Activated T-helper 17 cell treated with anti-CD3 and anti-CD28 coated beads, Interleukin-2, amount 50 U/mL, for 72 hours (primary cell): ENCODE data around the gene ELOVL3. TPM values are rescaled to one million over a fixed set of nuclear protein-coding genes. Genes with fewer than 3 reads are reported as not detected.
A peak's percentile ranks its signal among the peaks of the same experiment; 100 is the strongest.
"Not testable (repeated sequence)": the region's sequence is repeated elsewhere in the genome, so short reads cannot be mapped to it uniquely, and the experiment has no call there.

Source experiments
- ATAC-seq: fragments of 150-1000 bp; cut with Tn5 transposase; replicated peaks from 2 replicates; pipeline ENCODE4 v1.10.0; 2021; ENCODE audit warnings: mild to moderate bottlenecking, moderate library complexity
- H3K27ac Mint-ChIP-seq: one replicate; pipeline ENCODE4 v1.8.0; 2022; ENCODE audit warnings: mixed read lengths
- H3K27me3 Mint-ChIP-seq: one replicate; pipeline ENCODE4 v1.8.0; 2022; ENCODE audit warnings: mixed read lengths
- H3K36me3 Mint-ChIP-seq: one replicate; pipeline ENCODE4 v1.8.0; 2022; ENCODE audit warnings: low read depth, mild to moderate bottlenecking, mixed read lengths
- H3K4me1 Mint-ChIP-seq: one replicate; pipeline ENCODE4 v1.8.0; 2022; ENCODE audit warnings: mixed read lengths
- H3K4me3 Mint-ChIP-seq: one replicate; pipeline ENCODE4 v1.8.0; 2022; ENCODE audit warnings: mild to moderate bottlenecking, mixed read lengths
- H3K9me3 Mint-ChIP-seq: one replicate; pipeline ENCODE4 v1.8.0; 2022; ENCODE audit warnings: mixed read lengths
- total RNA-seq, 2 donors: library from RNA; stranded (reverse); gene quantifications; one replicate each; pipeline ENCODE4 v1.2.3, GENCODE V29; 2022

Gene ELOVL3
- total RNA-seq, 2 donors from 2014 or later = 0.24 to 0.32 TPM

DNA sequence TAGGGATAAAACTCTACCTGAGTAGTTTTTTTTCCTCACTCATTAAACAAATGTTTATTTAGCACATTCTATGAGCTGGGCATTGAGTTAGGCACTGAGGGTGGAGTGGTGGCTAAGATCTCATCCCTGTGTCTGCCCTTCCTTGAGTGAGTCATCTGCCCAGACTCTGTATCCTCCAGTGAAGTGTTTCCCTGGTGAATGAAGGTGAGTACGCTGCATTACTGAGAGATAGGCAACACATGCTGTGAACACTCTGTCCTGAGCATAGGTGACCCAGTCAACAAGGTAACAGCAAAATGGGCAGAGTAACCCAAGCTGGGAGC is 9.5 kb downstream of the ELOVL3 start:
- H3K27ac Mint-ChIP-seq = no peak overlapping the region
- no peaks in the 10 kb centered on the region for H3K4me1 Mint-ChIP-seq
- ATAC-seq = no peak
- no peaks in the 10 kb centered on the region for H3K9me3 Mint-ChIP-seq
- H3K36me3 Mint-ChIP-seq = no peaks in the 10 kb centered on the region
- H3K4me3 Mint-ChIP-seq = no peak overlapping the region
- peaks cover 8% of the 10 kb centered on the region for H3K27me3 Mint-ChIP-seq

DNA sequence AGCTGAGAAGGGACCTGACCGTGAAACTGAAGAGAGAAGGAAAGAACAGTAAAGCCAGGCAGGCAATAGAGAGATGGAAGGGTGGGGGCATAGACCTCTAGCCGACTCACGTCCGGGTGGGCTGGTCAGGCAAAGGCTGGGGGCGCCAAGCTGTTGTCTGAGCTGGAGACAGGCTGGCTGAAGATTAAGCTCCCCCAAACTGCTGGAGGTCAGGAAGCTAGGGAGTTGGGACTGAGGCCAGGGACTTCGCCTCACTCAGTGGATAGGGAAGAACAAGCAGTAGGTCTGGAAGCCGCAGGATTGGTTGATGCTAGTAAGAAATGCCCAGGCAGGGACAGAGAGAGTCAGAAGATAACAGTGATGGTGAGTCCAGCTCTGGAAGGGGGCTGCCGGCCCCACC is 9.9 kb downstream of the ELOVL3 start:
- H3K4me1 Mint-ChIP-seq = no peaks in the 10 kb centered on the region
- H3K27ac Mint-ChIP-seq = no peak overlapping the region
- H3K36me3 Mint-ChIP-seq = no peaks in the 10 kb centered on the region
- no peaks in the 10 kb centered on the region for H3K9me3 Mint-ChIP-seq
- H3K27me3 Mint-ChIP-seq = peaks cover 9% of the 10 kb centered on the region
- no peak for ATAC-seq
- H3K4me3 Mint-ChIP-seq = no peak overlapping the region

DNA sequence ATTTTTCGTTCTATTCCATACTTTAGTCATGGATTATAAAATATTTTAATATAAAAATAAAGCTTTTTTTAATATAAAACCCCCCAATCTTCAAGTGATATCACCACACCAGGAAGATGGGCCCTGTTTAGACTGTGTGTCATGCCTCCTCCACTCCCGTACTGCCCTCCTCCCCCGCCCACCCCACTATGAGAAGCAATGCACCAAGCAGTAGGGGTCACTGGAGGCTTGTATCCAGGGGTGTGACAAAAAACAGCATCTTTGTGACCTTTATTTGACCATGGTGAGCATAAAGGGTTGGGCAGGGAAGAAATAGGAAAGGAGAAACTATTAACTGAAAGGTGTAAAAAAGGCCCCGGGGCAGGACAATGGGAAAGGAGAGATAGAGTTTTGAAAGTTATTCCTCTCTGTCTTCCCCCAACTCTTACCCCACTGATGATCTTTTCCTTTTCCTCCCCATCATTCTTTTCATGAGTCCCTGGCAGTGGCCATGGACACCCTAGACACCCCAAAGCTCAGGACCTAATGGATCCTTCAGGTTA is 11.7 kb downstream of the ELOVL3 start:
- Mint-ChIP-seq H3K4me1 (peaks cover 7% of the 10 kb centered on the region), H3K27ac (no peak overlapping the region), H3K27me3 (peaks cover 19% of the 10 kb centered on the region), H3K4me3 (no peak overlapping the region), H3K36me3 (no peaks in the 10 kb centered on the region), H3K9me3 (no peaks in the 10 kb centered on the region)
- no peak for ATAC-seq

DNA sequence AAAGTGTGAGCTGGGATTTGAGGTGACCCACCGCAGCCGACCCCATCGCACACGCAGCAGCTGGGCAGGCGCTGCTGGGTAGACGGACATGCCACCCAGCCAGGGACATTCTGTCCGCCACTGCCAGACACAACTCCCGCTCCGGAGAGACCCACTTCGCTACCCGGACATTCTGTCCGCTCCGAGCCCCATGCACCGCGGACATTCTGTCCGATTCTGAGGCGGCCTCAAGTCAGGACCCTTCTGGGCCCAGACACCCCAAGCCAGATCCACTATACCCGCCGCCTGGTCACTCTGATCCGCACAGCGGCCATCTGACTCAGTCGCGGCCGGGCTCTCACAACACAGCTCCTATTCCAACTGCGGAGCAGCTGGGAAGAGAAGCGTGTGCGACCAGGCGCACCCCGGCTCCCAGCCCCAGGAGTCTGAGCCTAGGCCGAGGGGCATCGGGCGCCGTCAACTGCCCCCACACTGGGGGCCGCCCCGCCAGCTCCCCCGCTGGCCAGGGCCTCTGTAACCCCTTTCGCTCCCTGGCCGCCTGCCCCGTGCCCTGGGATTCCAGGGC is 14.4 kb downstream of the ELOVL3 start:
- no peak for ATAC-seq
- H3K27ac Mint-ChIP-seq = no peak overlapping the region
- H3K27me3 Mint-ChIP-seq = peaks cover 17% of the 10 kb centered on the region
- H3K4me1 Mint-ChIP-seq = peaks cover 12% of the 10 kb centered on the region
- peak overlapping the region; percentile 91 for H3K4me3 Mint-ChIP-seq
- no peaks in the 10 kb centered on the region for H3K9me3 Mint-ChIP-seq
- H3K36me3 Mint-ChIP-seq = peaks cover 3% of the 10 kb centered on the region

DNA sequence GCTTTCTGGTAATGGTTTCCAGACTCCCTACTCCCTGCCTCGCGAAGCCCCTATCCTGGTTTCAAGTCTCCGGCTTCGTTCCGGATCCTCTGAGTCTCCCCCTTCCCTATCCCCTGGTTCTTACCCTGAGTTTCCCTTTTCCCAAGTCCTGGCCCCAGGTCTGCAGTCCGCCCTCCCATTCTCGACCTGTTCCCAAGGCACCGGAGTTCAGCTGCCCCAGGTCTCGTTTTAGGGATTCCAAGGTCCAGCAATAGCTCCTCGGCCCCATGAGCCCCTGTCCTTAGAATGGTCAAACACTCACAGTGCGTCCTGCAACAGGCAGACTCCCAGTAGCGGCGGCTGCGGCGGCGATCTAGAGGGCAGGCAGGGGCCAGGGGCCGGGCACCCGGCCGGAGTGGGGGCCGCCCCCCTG is 14.9 kb downstream of the ELOVL3 start:
- Mint-ChIP-seq H3K36me3 (peaks cover 5% of the 10 kb centered on the region), H3K4me1 (peaks cover 12% of the 10 kb centered on the region), H3K4me3 (peak overlapping the region; percentile 91), H3K27ac (no peak overlapping the region), H3K9me3 (no peaks in the 10 kb centered on the region), H3K27me3 (peaks cover 12% of the 10 kb centered on the region)
- no peak for ATAC-seq

DNA sequence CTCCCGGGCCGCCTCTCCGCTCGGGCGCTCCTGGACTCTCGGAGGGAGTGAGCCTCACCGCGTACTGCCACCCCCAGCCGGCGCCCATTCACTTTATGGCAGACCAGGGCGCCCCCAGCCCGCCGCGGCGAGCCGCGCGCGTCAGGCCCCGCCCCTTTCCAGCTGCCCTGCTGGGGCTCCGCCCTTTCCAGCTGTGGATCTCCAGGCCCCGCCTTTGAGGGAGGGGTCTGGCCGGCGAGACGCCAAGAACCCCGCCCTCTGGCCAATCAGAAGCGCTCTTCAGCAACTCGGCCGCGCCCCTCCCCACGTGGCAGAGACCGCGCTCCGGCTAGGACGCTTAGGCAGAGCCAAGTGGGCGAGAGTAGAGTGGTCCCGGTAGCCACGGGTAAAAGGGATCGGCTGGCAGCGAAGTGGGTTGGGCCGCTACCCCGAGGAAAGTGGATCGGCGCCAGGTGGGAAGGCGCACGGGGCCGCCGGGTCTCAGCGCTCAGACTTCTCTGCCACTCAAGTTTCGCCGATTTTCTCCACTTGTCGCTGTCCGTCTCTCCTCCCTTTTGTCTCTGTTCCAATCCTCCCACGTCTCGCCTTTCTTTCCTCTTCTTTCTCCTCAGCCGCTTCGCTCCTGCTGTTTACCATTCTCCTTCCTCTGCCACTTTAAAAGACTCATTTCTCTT is 15.5 kb downstream of the ELOVL3 start, which contains the start of gene PITX3:
Gene PITX3 (minus strand): TSS at position 69 of the 674 bp plus-strand sequence. CDS start 9,432 bp downstream, outside the sequence.
- Mint-ChIP-seq H3K9me3 (no peaks in the 10 kb centered on the region), H3K27me3 (peaks cover 11% of the 10 kb centered on the region), H3K4me1 (peaks cover 18% of the 10 kb centered on the region), H3K36me3 (peaks cover 10% of the 10 kb centered on the region), H3K27ac (peak within 1 kb of the TSS; percentile 46), H3K4me3 (peak within 1 kb of the TSS; percentile 91)
- ATAC-seq = peak; percentile 62

DNA sequence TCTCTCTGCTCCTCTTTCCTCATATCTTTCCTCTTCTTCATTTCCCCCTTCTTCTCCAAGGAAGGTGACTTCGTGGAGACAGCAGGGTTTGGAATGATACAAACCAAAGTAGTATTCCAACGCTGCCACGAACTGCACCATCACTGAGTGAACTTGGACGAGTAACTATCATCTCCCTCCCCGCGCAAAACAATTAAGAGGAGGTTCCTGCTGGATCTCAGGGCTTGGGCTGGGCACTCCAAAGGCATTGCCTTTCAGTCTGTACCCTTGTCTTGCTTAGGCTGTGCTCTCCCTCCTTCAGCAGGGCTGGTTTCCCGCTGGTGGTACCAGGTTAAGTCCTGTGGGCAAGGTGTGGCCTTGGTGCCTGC is 16.0 kb downstream of the ELOVL3 start:
- H3K9me3 Mint-ChIP-seq = no peaks in the 10 kb centered on the region
- peaks cover 23% of the 10 kb centered on the region for H3K4me1 Mint-ChIP-seq
- H3K27me3 Mint-ChIP-seq = peaks cover 11% of the 10 kb centered on the region
- H3K4me3 Mint-ChIP-seq = peak overlapping the region; percentile 91
- ATAC-seq = no peak
- H3K36me3 Mint-ChIP-seq = peaks cover 14% of the 10 kb centered on the region
- H3K27ac Mint-ChIP-seq = peak overlapping the region; percentile 46

DNA sequence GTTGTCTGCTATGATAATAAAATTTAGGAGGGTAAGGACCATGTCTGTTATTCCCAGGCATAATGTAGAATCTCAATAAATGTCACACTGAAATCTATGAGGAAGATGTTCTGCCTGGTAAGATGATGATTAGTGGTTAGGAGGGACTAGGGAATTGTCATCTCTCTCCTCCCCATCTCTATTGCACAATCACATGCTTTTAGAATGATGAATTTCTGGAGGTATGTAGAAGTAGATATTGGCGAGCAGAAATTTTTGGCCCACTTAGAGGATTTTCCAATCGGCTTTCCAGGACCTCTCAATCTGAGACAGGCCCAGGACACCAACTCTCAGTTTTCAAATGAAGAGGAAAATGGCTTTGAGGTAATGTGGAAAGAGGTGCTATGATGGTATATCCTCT is 17.2 kb downstream of the ELOVL3 start:
- Mint-ChIP-seq H3K27ac (no peak overlapping the region), H3K27me3 (peaks cover 11% of the 10 kb centered on the region), H3K4me3 (peak overlapping the region; percentile 91), H3K4me1 (peaks cover 34% of the 10 kb centered on the region), H3K9me3 (no peaks in the 10 kb centered on the region), H3K36me3 (peaks cover 25% of the 10 kb centered on the region)
- ATAC-seq = no peak

DNA sequence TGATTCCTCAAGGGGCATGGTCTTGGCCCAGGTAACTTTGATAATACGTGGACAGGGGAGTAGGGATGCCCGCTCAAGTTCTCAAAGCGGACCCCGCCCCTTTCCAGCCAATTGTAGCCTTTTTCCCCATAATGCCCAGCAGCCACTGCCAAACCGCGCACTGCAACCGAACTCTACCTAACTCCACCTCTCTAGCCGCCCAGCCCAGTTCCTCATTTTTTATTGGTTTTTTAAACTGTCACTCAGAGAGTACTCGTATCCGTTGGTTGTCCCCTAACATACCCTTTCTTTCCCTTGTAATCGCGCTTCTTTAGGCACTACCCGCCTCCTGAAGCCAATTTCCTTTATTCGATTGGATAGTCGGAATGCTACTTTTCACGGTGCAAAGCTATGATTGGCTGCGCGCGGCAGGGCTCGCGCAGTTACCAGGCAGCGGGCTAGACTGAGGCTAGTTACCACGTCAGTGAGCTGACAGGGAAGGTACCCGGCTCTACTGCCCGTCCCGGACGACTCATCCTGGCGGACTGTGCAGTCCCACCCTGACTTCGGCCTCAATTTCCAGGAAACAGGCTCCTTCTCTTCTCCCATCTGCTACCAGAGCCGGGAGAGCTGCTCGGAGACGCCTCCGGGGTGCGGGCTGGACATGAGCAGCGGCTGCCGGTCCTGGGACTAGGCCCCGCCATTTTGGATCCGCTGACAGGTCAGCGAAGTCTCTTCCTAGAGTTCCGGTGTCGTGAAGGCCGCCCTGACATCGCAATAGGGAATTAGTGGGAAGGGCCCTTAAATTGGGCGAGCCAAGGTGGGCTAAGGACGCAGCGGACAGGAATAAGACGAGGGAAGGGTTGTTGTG is 19.2 kb downstream of the ELOVL3 start, which contains the start of gene GBF1:
Gene GBF1 (plus strand): TSS at position 451 of the 850 bp plus-strand sequence. CDS start 13,407 bp downstream, outside the sequence.
- Mint-ChIP-seq H3K4me1 (peaks cover 34% of the 10 kb centered on the region), H3K4me3 (peak within 1 kb of the TSS; percentile 91), H3K9me3 (no peaks in the 10 kb centered on the region), H3K27me3 (peaks cover 11% of the 10 kb centered on the region), H3K27ac (peak within 1 kb of the TSS; percentile 98), H3K36me3 (peaks cover 42% of the 10 kb centered on the region)
- ATAC-seq = peak; percentile 91

DNA sequence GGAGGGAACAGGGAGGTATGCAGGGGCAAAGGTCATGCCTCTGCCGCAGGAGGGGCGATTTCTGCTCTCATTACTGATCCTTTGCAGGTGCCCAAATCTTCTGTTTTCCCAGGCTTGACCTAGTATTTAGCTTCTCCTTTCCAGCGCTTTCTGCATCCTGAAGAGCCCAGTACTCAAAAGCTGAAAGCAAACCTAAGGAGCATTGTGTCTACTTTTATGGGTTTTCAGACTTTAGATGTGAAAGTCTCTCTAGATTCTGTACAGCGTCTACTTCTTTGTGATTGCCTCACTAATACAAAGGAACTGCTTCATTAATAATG is 19.8 kb downstream of the ELOVL3 start:
- no peak for ATAC-seq
- peaks cover 34% of the 10 kb centered on the region for H3K4me1 Mint-ChIP-seq
- H3K27ac Mint-ChIP-seq = peak overlapping the region; percentile 98
- peak overlapping the region; percentile 91 for H3K4me3 Mint-ChIP-seq
- no peaks in the 10 kb centered on the region for H3K9me3 Mint-ChIP-seq
- peaks cover 11% of the 10 kb centered on the region for H3K27me3 Mint-ChIP-seq
- H3K36me3 Mint-ChIP-seq = peaks cover 42% of the 10 kb centered on the region

DNA sequence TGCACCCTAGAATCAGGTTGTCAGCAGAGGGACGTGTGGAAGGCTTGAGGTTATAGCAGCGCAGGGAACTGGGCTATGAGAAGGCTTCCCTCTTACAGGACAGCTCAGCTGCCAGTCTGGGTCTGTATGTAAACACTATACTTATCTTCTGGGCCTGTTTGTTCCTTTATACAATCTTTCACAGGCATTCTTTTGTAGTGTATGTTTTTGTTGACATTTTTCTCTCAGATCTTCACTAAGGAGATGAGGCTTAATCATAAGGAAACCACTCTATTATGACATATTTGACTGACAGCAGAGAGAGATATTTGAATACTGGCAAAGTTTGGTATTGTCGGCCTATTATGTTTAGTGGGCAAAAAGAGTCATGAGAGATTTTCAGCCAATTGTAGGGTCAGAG is 20.2 kb downstream of the ELOVL3 start:
- Mint-ChIP-seq H3K36me3 (peaks cover 42% of the 10 kb centered on the region), H3K4me3 (peak overlapping the region; percentile 91), H3K9me3 (no peaks in the 10 kb centered on the region), H3K27ac (peak overlapping the region; percentile 98), H3K27me3 (peaks cover 8% of the 10 kb centered on the region), H3K4me1 (peaks cover 34% of the 10 kb centered on the region)
- ATAC-seq = no peak

DNA sequence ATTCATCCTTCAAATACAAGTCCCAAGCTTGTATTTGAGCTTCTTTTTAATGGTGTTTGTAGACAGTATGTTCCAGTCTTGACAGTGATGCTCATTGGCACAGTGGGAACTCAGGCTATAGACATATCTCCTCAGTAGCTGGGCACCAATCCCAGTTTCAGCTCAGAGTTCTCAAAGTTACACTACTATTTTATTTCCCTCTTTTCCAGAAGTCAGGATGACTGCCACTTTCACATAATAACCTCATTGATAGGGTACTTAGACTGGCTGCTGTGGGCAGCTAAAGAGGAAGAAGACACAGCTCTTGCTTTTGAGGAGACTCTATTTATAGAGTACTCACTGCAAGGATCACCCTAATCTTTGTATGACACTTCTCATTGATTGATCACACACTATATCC is 21.6 kb downstream of the ELOVL3 start:
- Mint-ChIP-seq H3K4me1 (peaks cover 27% of the 10 kb centered on the region), H3K36me3 (peaks cover 42% of the 10 kb centered on the region), H3K4me3 (peak overlapping the region; percentile 91), H3K9me3 (no peaks in the 10 kb centered on the region), H3K27ac (peak overlapping the region; percentile 8), H3K27me3 (no peaks in the 10 kb centered on the region)
- ATAC-seq = no peak

DNA sequence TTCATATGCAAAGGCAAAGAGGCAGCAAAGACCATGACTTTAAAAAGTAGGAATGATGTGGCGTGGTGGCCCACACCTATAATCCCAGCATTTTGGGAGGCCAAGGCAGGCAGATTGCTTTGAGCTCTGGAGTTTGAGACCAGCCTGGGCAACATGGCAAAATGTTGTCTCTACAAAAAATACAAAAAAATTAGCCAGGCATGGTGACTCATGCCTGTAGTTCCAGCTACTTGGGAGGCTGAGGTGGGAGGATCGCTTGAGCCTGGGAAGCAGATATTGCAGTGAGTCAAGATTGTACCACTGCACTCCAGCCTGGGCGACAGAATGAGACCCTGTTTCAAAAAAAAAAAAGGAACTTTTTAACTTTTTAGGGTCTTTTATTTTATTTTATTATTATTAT is 26.4 kb downstream of the ELOVL3 start:
- H3K4me1 Mint-ChIP-seq, ATAC-seq: not testable (repeated sequence)

DNA sequence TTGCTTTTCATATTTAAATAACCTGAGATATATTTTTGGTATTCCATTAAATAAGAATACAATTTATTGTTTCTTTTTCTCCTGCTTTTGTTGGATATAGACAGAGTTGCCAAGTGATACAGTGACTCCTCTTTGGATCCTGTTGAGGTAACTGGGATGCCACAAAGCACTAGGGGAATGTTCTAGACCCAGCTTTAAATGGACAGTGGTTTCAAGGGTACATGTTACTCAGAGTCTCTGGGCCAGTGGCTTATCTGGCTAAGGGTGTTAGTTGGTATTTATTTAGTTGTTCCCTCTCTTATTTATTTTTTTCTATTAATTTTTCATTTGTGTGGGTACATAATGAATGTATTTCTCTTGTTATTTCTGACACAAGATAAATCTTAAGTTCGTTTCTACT is 28.3 kb downstream of the ELOVL3 start:
- peak overlapping the region; percentile 56 for H3K27ac Mint-ChIP-seq
- no peak overlapping the region for H3K4me3 Mint-ChIP-seq
- H3K9me3 Mint-ChIP-seq = no peaks in the 10 kb centered on the region
- no peak for ATAC-seq
- no peaks in the 10 kb centered on the region for H3K27me3 Mint-ChIP-seq
- peaks cover 32% of the 10 kb centered on the region for H3K36me3 Mint-ChIP-seq
- no peaks in the 10 kb centered on the region for H3K4me1 Mint-ChIP-seq

More for the DNA sequence above, 26.4 kb downstream of the ELOVL3 start:
- H3K9me3 Mint-ChIP-seq, H3K27me3 Mint-ChIP-seq, H3K4me3 Mint-ChIP-seq, H3K27ac Mint-ChIP-seq: not testable (repeated sequence)
- H3K36me3 Mint-ChIP-seq = peaks cover 40% of the 10 kb centered on the region
